Measurements from ENCODE around the gene PIK3CA.
"Not testable (repeated sequence)": the region's sequence is repeated elsewhere in the genome, so short reads cannot be mapped to it uniquely, and the experiment has no call there.

Gene PIK3CA

DNA sequence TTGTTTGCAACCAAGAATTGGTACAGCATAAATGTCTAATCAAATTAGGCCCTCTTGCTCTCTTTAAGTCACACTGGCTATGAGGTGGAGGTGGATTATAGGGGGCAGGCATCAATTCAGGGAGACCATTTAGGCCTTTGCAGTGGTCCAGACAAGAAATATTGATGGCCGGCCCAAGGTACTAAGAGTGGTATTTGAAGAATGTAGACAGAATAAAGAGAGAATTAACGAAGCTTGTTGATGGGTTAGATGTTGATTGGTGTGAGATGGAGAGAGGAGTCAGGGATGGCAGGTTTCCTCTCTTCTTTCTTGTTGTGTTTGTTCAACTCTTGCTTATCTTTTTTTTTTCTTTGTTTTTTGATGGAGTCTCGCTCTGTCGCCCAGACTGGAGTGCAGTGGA lies 48.5 kb downstream of the PIK3CA start:
- H3K9me3 ChIP-seq (ENCODE audit: insufficient read depth, low read length), result no peaks in the 10 kb centered on the region; the same call in 1 of the 2 replicates
- TF ChIP-seq ZNF274 (IDR thresholded peaks at IDR 0.05; ENCODE audit: low read depth, low read length) (no peak), YY1 (IDR thresholded peaks at IDR 0.05; ENCODE audit: insufficient read depth, insufficient read length) (no peak), SUZ12 (IDR thresholded peaks at IDR 0.05; ENCODE audit: extremely low read depth, insufficient read depth, insufficient read length) (no peak)
- DNase-seq (ENCODE audit: low read depth, low spot score), result no peak
- H3K4me1 ChIP-seq (ENCODE audit: insufficient read depth, insufficient read length), result no peaks in the 10 kb centered on the region
- H3K4me3 ChIP-seq (ENCODE audit: insufficient read length, low read depth), result no peak overlapping the region
- H3K9ac ChIP-seq (ENCODE audit: insufficient read length, low read depth), result no peak overlapping the region
- no peaks in the 10 kb centered on the region for H3K27me3 ChIP-seq (ENCODE audit: insufficient read depth, insufficient read length)
- H3K36me3 ChIP-seq (ENCODE audit: insufficient read depth, insufficient read length, low read length), result no peaks in the 10 kb centered on the region

DNA sequence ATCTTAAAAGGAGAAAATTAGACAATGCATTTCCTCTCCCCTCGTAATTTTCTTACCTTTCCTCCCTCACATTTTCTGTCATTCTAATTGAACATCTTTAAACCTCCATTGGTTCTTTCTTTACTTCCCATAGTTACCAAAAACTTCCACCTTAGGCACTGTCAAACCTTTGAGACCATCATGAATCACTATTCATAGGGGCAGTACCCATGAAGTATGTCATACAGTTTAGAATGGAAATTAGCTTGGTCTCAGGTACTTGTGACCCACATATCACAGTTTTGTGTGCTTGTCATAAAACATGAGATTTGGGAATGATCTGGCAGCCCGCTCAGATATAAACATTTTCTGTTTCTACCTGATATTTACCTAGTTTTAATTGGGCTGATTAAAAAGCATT lies 52.6 kb downstream of the PIK3CA start:
- DNase-seq (ENCODE audit: low read depth, low spot score), result no peak
- no peaks in the 10 kb centered on the region for H3K4me1 ChIP-seq (ENCODE audit: insufficient read depth, insufficient read length)
- peaks cover 16% of the 10 kb centered on the region for H3K36me3 ChIP-seq (ENCODE audit: insufficient read depth, insufficient read length, low read length)
- H3K9ac ChIP-seq (ENCODE audit: insufficient read length, low read depth), result no peak overlapping the region
- no peaks in the 10 kb centered on the region for H3K27me3 ChIP-seq (ENCODE audit: insufficient read depth, insufficient read length)
- H3K9me3 ChIP-seq (ENCODE audit: insufficient read depth, low read length), result no peaks in the 10 kb centered on the region; the same call in 1 of the 2 replicates
- no peak overlapping the region for H3K4me3 ChIP-seq (ENCODE audit: insufficient read length, low read depth)
- TF ChIP-seq SUZ12 (IDR thresholded peaks at IDR 0.05; ENCODE audit: extremely low read depth, insufficient read depth, insufficient read length) (no peak), ZNF274 (IDR thresholded peaks at IDR 0.05; ENCODE audit: low read depth, low read length) (no peak), YY1 (IDR thresholded peaks at IDR 0.05; ENCODE audit: insufficient read depth, insufficient read length) (no peak)

DNA sequence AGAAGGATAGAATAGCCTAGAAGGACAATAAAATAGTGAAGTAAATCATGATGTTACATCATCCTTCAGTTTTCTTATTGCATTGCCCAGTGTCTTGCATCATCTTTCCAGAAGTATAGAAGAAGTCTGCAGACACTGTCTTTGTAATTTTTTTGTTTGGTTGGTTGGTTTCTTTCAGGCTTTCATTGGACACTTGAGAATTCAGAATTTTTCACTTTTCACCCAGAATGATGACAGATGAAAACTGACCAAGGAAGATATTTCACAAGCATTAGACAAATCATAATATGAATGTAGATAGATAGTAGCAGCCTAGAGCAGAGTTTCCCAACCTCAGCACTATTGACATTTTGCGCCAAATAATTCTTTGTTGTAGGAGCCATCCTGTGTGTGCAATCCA lies 67.4 kb downstream of the PIK3CA start:
- H3K4me3 ChIP-seq (ENCODE audit: insufficient read length, low read depth); H3K4me1 ChIP-seq (ENCODE audit: insufficient read depth, insufficient read length); DNase-seq (ENCODE audit: low read depth, low spot score); H3K9ac ChIP-seq (ENCODE audit: insufficient read length, low read depth); H3K9me3 ChIP-seq (ENCODE audit: insufficient read depth, low read length); H3K36me3 ChIP-seq (ENCODE audit: insufficient read depth, insufficient read length, low read length); H3K27me3 ChIP-seq (ENCODE audit: insufficient read depth, insufficient read length): not testable (repeated sequence)

DNA sequence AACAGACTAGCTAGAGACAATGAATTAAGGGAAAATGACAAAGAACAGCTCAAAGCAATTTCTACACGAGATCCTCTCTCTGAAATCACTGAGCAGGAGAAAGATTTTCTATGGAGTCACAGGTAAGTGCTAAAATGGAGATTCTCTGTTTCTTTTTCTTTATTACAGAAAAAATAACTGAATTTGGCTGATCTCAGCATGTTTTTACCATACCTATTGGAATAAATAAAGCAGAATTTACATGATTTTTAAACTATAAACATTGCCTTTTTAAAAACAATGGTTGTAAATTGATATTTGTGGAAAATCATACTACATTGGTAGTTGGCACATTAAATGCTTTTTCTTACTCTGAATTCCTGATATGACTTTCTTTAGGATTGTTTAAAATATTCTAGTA lies 70.1 kb downstream of the PIK3CA start:
- not testable (repeated sequence) for H3K4me3 ChIP-seq (ENCODE audit: insufficient read length, low read depth); H3K9ac ChIP-seq (ENCODE audit: insufficient read length, low read depth); H3K4me1 ChIP-seq (ENCODE audit: insufficient read depth, insufficient read length); H3K9me3 ChIP-seq (ENCODE audit: insufficient read depth, low read length); H3K36me3 ChIP-seq (ENCODE audit: insufficient read depth, insufficient read length, low read length); DNase-seq (ENCODE audit: low read depth, low spot score); H3K27me3 ChIP-seq (ENCODE audit: insufficient read depth, insufficient read length)

DNA sequence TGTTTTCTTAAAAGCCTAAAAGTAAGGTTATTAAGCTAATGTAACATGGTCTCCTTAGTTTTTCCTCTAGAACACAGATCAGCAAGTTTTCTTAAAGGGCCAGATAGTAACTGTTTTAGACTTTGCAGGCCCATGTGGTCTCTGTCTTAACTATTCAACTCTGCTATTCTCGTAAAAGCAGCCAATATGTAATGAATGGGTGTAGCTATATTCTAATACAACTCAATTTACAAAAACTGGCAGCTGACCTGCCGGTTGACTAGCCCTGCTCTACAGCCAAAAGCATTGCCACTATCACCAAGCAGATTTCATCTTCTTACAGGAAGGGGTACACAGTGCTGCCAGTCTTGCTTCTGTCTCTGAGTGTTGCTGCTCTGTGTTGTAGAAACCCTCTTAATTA lies 75.4 kb downstream of the PIK3CA start:
- Histone ChIP-seq H3K27me3 (ENCODE audit: insufficient read depth, insufficient read length) (no peaks in the 10 kb centered on the region), H3K4me3 (ENCODE audit: insufficient read length, low read depth) (no peak overlapping the region), H3K9ac (ENCODE audit: insufficient read length, low read depth) (no peak overlapping the region), H3K4me1 (ENCODE audit: insufficient read depth, insufficient read length) (no peaks in the 10 kb centered on the region), H3K9me3 (ENCODE audit: insufficient read depth, low read length) (no peaks in the 10 kb centered on the region), H3K36me3 (ENCODE audit: insufficient read depth, insufficient read length, low read length) (peaks cover 15% of the 10 kb centered on the region)
- TF ChIP-seq SUZ12 (IDR thresholded peaks at IDR 0.05; ENCODE audit: extremely low read depth, insufficient read depth, insufficient read length) (no peak), YY1 (IDR thresholded peaks at IDR 0.05; ENCODE audit: insufficient read depth, insufficient read length) (no peak), ZNF274 (IDR thresholded peaks at IDR 0.05; ENCODE audit: low read depth, low read length) (no peak)
- DNase-seq (ENCODE audit: low read depth, low spot score), result no peak

DNA sequence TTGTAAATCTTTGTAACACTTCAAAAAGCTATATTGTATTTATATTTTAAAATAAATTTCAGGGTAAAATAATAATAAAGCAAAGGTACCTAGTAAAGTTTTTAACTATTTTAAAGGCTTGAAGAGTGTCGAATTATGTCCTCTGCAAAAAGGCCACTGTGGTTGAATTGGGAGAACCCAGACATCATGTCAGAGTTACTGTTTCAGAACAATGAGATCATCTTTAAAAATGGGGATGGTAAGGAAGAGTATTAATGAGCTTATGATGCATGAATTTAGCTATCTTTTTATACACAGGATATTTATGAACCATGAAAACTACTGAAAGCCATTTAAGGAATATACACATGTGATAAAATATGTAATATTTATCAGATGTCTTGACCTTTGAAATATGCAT lies 76.4 kb downstream of the PIK3CA start:
- TF ChIP-seq ZNF274 (IDR thresholded peaks at IDR 0.05; ENCODE audit: low read depth, low read length), result no peak
- TF ChIP-seq YY1 (IDR thresholded peaks at IDR 0.05; ENCODE audit: insufficient read depth, insufficient read length), result no peak
- no peak for TF ChIP-seq SUZ12 (IDR thresholded peaks at IDR 0.05; ENCODE audit: extremely low read depth, insufficient read depth, insufficient read length)
- Histone ChIP-seq H3K27me3 (ENCODE audit: insufficient read depth, insufficient read length) (no peaks in the 10 kb centered on the region), H3K9ac (ENCODE audit: insufficient read length, low read depth) (no peak overlapping the region), H3K36me3 (ENCODE audit: insufficient read depth, insufficient read length, low read length) (peaks cover 19% of the 10 kb centered on the region), H3K9me3 (ENCODE audit: insufficient read depth, low read length) (no peaks in the 10 kb centered on the region), H3K4me1 (ENCODE audit: insufficient read depth, insufficient read length) (no peaks in the 10 kb centered on the region), H3K4me3 (ENCODE audit: insufficient read length, low read depth) (no peak overlapping the region)
- no peak for DNase-seq (ENCODE audit: low read depth, low spot score)

DNA sequence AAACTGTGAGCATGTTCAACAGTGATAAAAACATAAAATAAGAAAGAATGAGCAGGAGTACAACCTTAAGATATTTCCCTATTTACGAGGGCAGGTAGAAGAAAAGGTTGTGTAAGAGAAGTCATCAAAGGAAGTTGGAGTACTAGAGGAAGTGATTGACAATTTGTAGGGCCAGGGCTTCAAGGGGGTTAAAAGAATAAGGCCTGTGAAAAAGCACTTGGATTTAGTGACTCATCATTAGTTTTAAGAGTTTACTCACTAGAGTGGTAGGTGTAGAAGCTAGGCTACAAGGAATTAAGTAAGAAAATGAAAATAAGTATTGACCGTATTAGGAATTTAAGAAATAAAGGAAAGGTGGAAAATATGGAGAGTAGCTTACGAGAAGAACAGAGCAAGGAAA lies 79.2 kb downstream of the PIK3CA start:
- Histone ChIP-seq H3K4me3 (ENCODE audit: insufficient read length, low read depth) (no peak overlapping the region), H3K9me3 (ENCODE audit: insufficient read depth, low read length) (no peaks in the 10 kb centered on the region), H3K9ac (ENCODE audit: insufficient read length, low read depth) (no peak overlapping the region), H3K36me3 (ENCODE audit: insufficient read depth, insufficient read length, low read length) (peaks cover 23% of the 10 kb centered on the region), H3K4me1 (ENCODE audit: insufficient read depth, insufficient read length) (no peaks in the 10 kb centered on the region), H3K27me3 (ENCODE audit: insufficient read depth, insufficient read length) (no peaks in the 10 kb centered on the region)
- no peak for DNase-seq (ENCODE audit: low read depth, low spot score)
- TF ChIP-seq YY1 (IDR thresholded peaks at IDR 0.05; ENCODE audit: insufficient read depth, insufficient read length) (no peak), ZNF274 (IDR thresholded peaks at IDR 0.05; ENCODE audit: low read depth, low read length) (no peak), SUZ12 (IDR thresholded peaks at IDR 0.05; ENCODE audit: extremely low read depth, insufficient read depth, insufficient read length) (no peak)

DNA sequence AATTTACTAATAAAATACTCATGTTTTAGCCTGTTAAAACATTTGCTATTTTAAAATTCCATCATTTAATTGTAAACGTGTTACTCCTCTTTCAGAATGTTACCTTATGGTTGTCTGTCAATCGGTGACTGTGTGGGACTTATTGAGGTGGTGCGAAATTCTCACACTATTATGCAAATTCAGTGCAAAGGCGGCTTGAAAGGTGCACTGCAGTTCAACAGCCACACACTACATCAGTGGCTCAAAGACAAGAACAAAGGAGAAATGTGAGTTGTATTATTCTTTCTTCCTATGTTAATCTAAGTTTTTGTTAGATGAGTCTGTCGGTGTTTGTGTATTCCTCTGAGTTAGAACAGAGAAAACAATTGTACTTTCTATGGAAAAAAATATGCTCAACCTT lies 81.0 kb downstream of the PIK3CA start:
- no peaks in the 10 kb centered on the region for H3K27me3 ChIP-seq (ENCODE audit: insufficient read depth, insufficient read length)
- peaks cover 22% of the 10 kb centered on the region for H3K36me3 ChIP-seq (ENCODE audit: insufficient read depth, insufficient read length, low read length)
- DNase-seq (ENCODE audit: low read depth, low spot score), result no peak
- no peak overlapping the region for H3K9ac ChIP-seq (ENCODE audit: insufficient read length, low read depth)
- TF ChIP-seq ZNF274 (IDR thresholded peaks at IDR 0.05; ENCODE audit: low read depth, low read length), result no peak
- TF ChIP-seq YY1 (IDR thresholded peaks at IDR 0.05; ENCODE audit: insufficient read depth, insufficient read length), result no peak
- no peak for TF ChIP-seq SUZ12 (IDR thresholded peaks at IDR 0.05; ENCODE audit: extremely low read depth, insufficient read depth, insufficient read length)
- H3K4me1 ChIP-seq (ENCODE audit: insufficient read depth, insufficient read length), result no peaks in the 10 kb centered on the region
- no peak overlapping the region for H3K4me3 ChIP-seq (ENCODE audit: insufficient read length, low read depth)
- no peaks in the 10 kb centered on the region for H3K9me3 ChIP-seq (ENCODE audit: insufficient read depth, low read length)

All from NT2/D1 (cell line).